ENCODE measurements around the gene MLYCD. TPM values are rescaled to one million over a fixed set of nuclear protein-coding genes. Genes with fewer than 3 reads are reported as not detected.

MLYCD gene
- total and polyA plus RNA-seq, 9 donors = 4.4 to 11.8 (median 7.6) TPM

DNA sequence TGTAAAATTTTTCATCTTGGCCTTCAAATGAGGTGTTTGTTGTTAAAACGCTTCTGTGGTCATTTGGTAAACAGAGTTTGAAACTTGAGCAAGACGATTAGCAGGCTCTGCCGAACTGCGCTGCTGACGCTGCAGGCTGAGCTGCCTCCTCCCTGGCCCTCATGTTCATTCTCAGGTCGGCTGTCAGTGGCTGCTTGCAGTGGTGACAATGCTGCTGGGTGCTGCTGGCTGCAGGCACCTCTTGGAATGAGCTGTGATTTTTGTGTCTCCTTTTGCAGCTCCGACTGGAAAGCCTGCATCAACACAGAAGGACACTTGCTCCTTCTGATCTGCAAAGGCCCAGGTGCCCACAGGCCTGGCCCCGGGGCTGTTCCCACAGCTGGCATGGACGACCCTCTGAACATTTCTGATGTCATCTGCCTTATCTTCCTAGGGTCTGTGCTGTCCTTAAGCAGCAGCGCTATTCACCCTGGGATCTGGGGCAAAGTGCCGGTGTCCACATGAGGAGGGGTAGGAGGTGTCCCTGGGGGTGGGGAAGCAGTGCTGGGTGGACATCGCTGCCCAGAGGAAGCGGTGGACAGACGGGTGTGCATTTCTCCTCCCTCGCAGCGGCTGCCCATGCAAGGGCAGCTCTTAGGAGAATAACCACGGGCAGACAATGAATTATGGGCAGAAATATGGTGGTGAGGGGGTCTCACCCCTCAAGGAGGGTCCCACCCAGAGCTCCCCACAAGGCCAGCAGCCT is 31.1 kb downstream of the MLYCD start:
- WGBS, 3 donors = 48 to 73% (median 59%) methylated on average over 17 of the region's 17 CpGs
- Histone ChIP-seq H3K4me3 (no peak overlapping the region), H3K27me3 (no peaks in the 10 kb centered on the region), H3K36me3 (no peaks in the 10 kb centered on the region), H3K4me1 (ENCODE audit: insufficient read depth) (no peaks in the 10 kb centered on the region), H3K27ac (no peak overlapping the region), H3K9me3 (no peaks in the 10 kb centered on the region)
- intact Hi-C loops (cut with DNase I) = no loop called here
- TF ChIP-seq POLR2A (IDR thresholded peaks at IDR 0.05) (no peak), EP300 (IDR thresholded peaks at IDR 0.05) (no peak)
- no peak for DNase-seq

DNA sequence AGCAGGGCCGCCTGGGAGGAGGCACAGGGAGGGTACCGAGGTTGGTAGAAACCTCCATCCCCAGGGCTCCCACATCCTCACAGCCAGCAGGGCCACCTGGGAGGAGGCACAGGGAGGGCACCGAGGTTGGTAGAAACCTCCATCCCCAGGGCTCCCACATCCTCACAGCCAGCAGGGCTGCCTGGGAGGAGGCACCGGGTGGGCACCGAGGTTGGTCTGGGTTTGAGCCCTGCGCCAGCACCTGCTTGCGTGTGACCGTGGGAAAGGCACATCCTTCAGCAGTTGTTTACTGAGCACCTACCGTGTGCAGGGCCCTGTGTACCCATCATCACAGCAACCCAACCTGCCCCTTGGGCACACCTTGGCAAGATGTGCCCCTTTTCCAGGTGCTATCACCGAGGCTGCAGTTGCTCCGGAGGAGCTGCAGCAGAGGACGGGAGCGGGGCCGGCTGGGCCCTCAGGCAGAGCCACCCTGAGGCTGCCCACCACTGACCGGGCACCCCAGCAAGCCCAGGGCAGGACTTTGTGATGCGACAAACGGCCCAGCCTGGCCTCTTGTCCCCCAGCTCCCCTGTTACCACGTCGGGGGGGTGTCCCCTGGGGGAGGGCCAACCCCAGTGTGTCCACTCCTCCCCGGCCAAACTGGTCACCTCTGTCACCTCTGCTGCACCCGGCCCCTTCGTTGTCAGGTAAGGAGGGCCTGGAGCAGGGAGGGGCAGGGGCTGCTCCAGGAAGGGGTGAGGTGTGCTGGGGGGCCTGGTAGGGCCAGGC is 32.0 kb downstream of the MLYCD start:
- Histone ChIP-seq H3K27me3 (no peaks in the 10 kb centered on the region), H3K36me3 (no peaks in the 10 kb centered on the region), H3K4me1 (ENCODE audit: insufficient read depth) (no peaks in the 10 kb centered on the region), H3K27ac (no peak overlapping the region), H3K9me3 (no peaks in the 10 kb centered on the region), H3K4me3 (no peak overlapping the region)
- intact Hi-C loops (cut with DNase I) = no loop called here
- 75 to 82% (median 81%) methylated on average over 22 of the region's 22 CpGs for WGBS, 3 donors
- TF ChIP-seq EP300 (IDR thresholded peaks at IDR 0.05) (no peak), POLR2A (IDR thresholded peaks at IDR 0.05) (no peak)
- TF ChIP-seq, protein P1, sequence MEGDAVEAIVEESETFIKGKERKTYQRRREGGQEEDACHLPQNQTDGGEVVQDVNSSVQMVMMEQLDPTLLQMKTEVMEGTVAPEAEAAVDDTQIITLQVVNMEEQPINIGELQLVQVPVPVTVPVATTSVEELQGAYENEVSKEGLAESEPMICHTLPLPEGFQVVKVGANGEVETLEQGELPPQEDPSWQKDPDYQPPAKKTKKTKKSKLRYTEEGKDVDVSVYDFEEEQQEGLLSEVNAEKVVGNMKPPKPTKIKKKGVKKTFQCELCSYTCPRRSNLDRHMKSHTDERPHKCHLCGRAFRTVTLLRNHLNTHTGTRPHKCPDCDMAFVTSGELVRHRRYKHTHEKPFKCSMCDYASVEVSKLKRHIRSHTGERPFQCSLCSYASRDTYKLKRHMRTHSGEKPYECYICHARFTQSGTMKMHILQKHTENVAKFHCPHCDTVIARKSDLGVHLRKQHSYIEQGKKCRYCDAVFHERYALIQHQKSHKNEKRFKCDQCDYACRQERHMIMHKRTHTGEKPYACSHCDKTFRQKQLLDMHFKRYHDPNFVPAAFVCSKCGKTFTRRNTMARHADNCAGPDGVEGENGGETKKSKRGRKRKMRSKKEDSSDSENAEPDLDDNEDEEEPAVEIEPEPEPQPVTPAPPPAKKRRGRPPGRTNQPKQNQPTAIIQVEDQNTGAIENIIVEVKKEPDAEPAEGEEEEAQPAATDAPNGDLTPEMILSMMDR (IDR thresholded peaks at IDR 0.05) = no peak
- no peak for DNase-seq

GRCh38 chr16:83931556-83931955 is 32.6 kb downstream of the MLYCD start:
- Histone ChIP-seq H3K4me3 (no peak overlapping the region), H3K9me3 (no peaks in the 10 kb centered on the region), H3K36me3 (no peaks in the 10 kb centered on the region), H3K27ac (no peak overlapping the region), H3K4me1 (ENCODE audit: insufficient read depth) (no peaks in the 10 kb centered on the region), H3K27me3 (no peaks in the 10 kb centered on the region)
- WGBS, 3 donors = 84 to 91% (median 85%) methylated on average over 17 of the region's 17 CpGs
- TF ChIP-seq POLR2A (IDR thresholded peaks at IDR 0.05) = no peak
- TF ChIP-seq, protein P1 (IDR thresholded peaks at IDR 0.05) = no peak
- TF ChIP-seq EP300 (IDR thresholded peaks at IDR 0.05) = no peak
- DNase-seq = peak in 1 of 5 donors; percentile 17
- intact Hi-C loops (cut with DNase I) = no loop called here

DNA sequence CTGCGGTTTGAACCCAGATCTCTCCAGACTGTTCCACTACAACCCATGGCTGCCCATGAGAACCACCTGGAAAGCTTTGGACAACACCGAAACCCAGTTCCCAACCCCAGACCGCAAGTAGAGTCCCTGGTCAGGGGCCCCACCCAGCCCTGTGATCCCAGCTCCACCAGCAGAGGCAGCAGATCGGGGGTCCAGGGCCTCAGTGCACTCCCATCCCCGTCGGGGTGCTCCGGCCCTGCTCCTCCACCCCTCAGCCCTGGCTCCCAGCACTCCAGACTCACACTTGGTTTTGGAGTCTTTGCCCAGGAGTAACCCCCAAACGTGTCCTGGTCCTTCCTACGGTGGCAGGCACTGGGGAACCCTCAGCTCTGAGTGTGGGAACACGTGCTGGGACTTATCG is 33.4 kb downstream of the MLYCD start:
- H3K4me3 ChIP-seq = no peak overlapping the region
- WGBS, 3 donors = 86 to 95% (median 90%) methylated on average over 11 of the region's 11 CpGs
- no peaks in the 10 kb centered on the region for H3K27me3 ChIP-seq
- no peaks in the 10 kb centered on the region for H3K36me3 ChIP-seq
- H3K27ac ChIP-seq = no peak overlapping the region
- no peaks in the 10 kb centered on the region for H3K9me3 ChIP-seq
- TF ChIP-seq EP300 (IDR thresholded peaks at IDR 0.05) = no peak
- no peak for TF ChIP-seq POLR2A (IDR thresholded peaks at IDR 0.05)
- TF ChIP-seq, protein P1 (IDR thresholded peaks at IDR 0.05) = no peak
- no peaks in the 10 kb centered on the region for H3K4me1 ChIP-seq (ENCODE audit: insufficient read depth)
- intact Hi-C loops (cut with DNase I) = no loop called here
- no peak for DNase-seq

All from ovary (tissue), 9 donors.